PFSK-1 (cell line): Measurements from ENCODE around the gene NDUFV1.

ENCODE experiments used
- FOXP2 ChIP-seq: optimal IDR thresholded peaks from 2 replicates; pipeline ENCODE3; 2011; ENCODE audit warnings: borderline replicate concordance, control low read depth, inconsistent platforms; ENCODE audit not compliant: insufficient read depth; ENCODE audit errors: extremely low read length, extremely low read depth
- POLR2AphosphoS5 ChIP-seq: IDR thresholded peaks from 2 replicates; pipeline ENCODE4 v1.6.1; 2012; ENCODE audit warnings: low read depth, mild to moderate bottlenecking, control low read depth, low read length, moderate library complexity
- SIN3A ChIP-seq: IDR thresholded peaks from 2 replicates; pipeline ENCODE4 v1.6.1; 2012; ENCODE audit warnings: mild to moderate bottlenecking, low read length, moderate library complexity, borderline replicate concordance; ENCODE audit not compliant: insufficient read depth
- TAF1 ChIP-seq: IDR thresholded peaks from 2 replicates; pipeline ENCODE4 v1.6.1; 2012; ENCODE audit warnings: low read length, control low read depth, borderline replicate concordance; ENCODE audit not compliant: insufficient read depth
- TF ChIP-seq, protein P1 (sequence below), 2 experiments: IDR thresholded peaks; 2 replicates each; pipeline versions ENCODE4 v1.6.1 to v1.8.0; 2011 to 2012; ENCODE audit warnings: low read depth in 2 of 2, low read length in 2 of 2, control low read depth in 1 of 2, inconsistent platforms in 1 of 2, mild to moderate bottlenecking in 1 of 2, moderate library complexity in 1 of 2; ENCODE audit not compliant: insufficient read depth in 1 of 2

Gene NDUFV1

DNA sequence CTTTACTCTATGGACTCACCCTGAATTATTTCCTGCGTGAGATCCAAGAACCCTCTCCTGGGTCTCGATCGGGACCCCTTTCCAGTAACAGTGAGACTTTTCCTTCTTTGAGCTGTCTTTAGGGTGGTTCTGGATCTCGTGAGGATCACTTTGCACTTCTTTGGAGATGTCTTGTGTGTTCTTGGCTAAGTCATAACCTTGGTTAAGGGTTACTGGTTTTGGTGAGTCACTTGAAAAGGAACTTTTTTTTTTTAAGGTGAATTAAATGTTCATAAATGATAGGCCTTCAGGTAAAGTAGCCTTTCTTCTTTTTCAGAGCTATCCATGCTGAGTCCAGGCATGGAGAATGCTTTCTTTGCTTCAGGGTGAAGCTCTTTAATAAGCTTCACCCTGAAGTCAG lies 42.5 kb upstream of the NDUFV1 start:
- no peak for TF ChIP-seq SIN3A
- TF ChIP-seq, protein P1, sequence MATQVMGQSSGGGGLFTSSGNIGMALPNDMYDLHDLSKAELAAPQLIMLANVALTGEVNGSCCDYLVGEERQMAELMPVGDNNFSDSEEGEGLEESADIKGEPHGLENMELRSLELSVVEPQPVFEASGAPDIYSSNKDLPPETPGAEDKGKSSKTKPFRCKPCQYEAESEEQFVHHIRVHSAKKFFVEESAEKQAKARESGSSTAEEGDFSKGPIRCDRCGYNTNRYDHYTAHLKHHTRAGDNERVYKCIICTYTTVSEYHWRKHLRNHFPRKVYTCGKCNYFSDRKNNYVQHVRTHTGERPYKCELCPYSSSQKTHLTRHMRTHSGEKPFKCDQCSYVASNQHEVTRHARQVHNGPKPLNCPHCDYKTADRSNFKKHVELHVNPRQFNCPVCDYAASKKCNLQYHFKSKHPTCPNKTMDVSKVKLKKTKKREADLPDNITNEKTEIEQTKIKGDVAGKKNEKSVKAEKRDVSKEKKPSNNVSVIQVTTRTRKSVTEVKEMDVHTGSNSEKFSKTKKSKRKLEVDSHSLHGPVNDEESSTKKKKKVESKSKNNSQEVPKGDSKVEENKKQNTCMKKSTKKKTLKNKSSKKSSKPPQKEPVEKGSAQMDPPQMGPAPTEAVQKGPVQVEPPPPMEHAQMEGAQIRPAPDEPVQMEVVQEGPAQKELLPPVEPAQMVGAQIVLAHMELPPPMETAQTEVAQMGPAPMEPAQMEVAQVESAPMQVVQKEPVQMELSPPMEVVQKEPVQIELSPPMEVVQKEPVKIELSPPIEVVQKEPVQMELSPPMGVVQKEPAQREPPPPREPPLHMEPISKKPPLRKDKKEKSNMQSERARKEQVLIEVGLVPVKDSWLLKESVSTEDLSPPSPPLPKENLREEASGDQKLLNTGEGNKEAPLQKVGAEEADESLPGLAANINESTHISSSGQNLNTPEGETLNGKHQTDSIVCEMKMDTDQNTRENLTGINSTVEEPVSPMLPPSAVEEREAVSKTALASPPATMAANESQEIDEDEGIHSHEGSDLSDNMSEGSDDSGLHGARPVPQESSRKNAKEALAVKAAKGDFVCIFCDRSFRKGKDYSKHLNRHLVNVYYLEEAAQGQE (IDR thresholded peaks at IDR 0.05; ENCODE audit: insufficient read depth in 1 of 2, low read depth in 2 of 2, low read length in 2 of 2) = no peak

DNA sequence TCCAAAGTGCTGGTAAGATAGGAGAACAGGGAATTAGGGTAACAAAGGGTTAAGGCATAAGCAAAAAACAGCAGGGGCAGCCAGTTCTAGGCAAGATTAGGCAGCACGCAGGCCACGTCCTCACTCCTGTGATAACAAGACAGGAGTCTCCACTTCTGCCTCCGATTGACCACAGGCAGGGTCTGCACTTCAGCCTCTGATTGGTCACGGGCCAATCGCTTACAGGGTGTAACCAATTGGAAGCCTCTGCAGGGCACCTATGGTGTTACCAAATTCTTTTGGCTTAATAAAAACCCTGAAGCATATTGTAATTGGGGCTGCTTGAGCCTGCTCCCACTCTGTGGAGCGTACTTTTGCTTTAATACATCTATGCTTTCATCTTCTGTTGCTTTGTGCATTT lies 35.3 kb upstream of the NDUFV1 start:
- TF ChIP-seq SIN3A = no peak
- TF ChIP-seq POLR2AphosphoS5 = no peak
- TF ChIP-seq TAF1 = no peak
- TF ChIP-seq, protein P1 (IDR thresholded peaks at IDR 0.05; ENCODE audit: insufficient read depth in 1 of 2, low read depth in 2 of 2, low read length in 2 of 2) = no peak
- TF ChIP-seq FOXP2 = no peak

DNA sequence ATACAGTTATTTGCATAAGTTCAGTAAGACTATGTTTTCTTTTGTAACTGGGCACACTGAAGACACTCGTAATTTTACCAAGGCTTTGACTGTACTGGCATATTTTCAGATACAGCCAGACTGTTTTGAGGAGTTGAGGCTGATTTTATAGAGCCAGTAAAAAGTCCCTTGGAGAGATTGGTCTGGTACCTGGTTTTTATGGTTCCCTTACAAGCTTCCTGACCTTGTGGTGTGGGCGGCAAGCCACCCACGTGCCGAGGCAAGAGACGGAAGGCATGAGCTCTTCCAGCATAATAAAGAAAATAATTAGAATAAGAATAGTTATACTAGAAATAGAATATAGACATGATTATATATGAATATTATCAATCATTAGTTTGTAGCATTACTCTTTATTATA lies 34.4 kb upstream of the NDUFV1 start:
- TF ChIP-seq, protein P1 (IDR thresholded peaks at IDR 0.05; ENCODE audit: insufficient read depth in 1 of 2, low read depth in 2 of 2, low read length in 2 of 2) = no peak
- TF ChIP-seq TAF1 = no peak
- TF ChIP-seq POLR2AphosphoS5 = no peak
- TF ChIP-seq SIN3A = no peak
- no peak for TF ChIP-seq FOXP2

DNA sequence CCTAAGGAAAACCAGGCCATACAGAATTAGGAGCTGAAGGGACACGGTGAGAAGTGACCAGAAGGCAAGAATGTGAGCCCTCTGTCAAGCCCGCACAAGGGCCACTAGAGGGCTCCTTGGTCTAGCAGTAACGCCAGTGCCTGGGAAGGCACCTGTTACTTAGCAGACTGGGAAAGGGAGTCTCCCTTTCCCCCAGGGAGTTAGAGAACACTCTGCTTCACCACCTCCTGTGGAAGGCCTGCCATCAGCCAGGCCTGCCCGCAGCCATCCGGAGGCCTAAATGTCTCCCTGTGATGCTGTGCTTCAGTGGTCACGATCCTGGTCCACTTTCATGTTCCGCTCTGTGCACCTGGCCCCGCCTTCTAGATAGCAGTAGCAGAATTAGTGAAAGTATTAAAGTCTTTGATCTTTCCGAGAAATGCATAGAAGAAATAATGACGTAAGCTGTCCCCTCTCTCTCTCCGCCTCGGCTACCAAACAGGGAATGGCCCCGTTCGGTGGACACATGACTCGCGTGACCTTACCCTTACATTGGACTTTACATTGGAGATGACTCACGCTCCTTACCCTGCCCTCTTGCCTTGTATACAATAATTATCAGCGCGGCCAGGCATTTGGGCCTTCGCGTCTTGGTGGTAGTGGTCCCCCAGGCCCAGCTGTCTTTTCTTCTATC lies 33.9 kb upstream of the NDUFV1 start:
- TF ChIP-seq FOXP2 (no peak), TAF1 (no peak), POLR2AphosphoS5 (no peak)

DNA sequence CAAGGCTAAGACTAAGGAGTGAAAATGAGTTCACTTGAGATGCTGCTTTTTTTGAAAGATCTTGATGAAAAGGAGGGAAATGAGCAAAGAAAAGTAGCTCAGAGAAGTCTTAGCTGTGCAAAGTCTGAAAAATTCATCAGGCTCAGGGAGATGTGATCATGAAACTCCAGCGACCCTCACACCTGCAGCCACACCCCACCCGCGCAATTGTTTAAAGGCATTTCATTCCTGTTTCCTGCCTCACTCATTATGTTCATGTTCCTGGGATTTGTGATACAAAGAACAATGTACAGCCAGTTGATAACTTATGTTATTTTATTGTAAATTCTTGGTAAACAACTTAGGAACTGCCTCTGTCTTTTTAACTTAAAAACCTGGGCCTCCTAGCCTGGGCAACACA lies 31.8 kb upstream of the NDUFV1 start:
- TF ChIP-seq POLR2AphosphoS5 (no peak), FOXP2 (no peak), SIN3A (no peak), TAF1 (no peak)
- TF ChIP-seq, protein P1 (IDR thresholded peaks at IDR 0.05; ENCODE audit: insufficient read depth in 1 of 2, low read depth in 2 of 2, low read length in 2 of 2) = no peak
